PC-9 (cell line): ENCODE results near the gene RNF223.

Source experiments
- CTCF ChIP-seq: fragments of 200-600 bp; sonication (generic); conservative IDR thresholded peaks from 2 replicates; pipeline ENCODE4 v1.6.1; 2017; ENCODE audit warnings: mixed run types, antibody characterized with exemption, mild to moderate bottlenecking, moderate library complexity
- EZH2 ChIP-seq: fragments of 200-600 bp; sonication (generic); IDR thresholded peaks from 2 replicates; pipeline ENCODE4 v1.8.0; 2017; ENCODE audit warnings: antibody characterized with exemption, low read depth

- TF ChIP-seq CTCF (no peak), EZH2 (no peak)
Observed at GRCh38 chr1:1094981-1095380, 20.9 kb upstream of the RNF223 start.
